Neural crest cell (in vitro differentiated cells): Measurements from ENCODE around the gene CEP104. TPM values are rescaled to one million over a fixed set of nuclear protein-coding genes. Genes with fewer than 3 reads are reported as not detected.
A peak's percentile ranks its signal among the peaks of the same experiment; 100 is the strongest.

ENCODE experiments used
- DNase-seq: peaks from one replicate; pipeline ENCODE4 v3.0.0; 2021; ENCODE audit warnings: low read depth, mixed read lengths, low spot score
- H3K27ac Mint-ChIP-seq: one replicate; pipeline ENCODE4 v1.8.0; 2021; ENCODE audit warnings: mild to moderate bottlenecking, mixed read lengths; ENCODE audit not compliant: unreplicated experiment
- H3K27me3 Mint-ChIP-seq: 2 replicates; pipeline ENCODE4 v1.8.0; 2021; ENCODE audit warnings: low read depth, mild to moderate bottlenecking, mixed read lengths
- H3K36me3 Mint-ChIP-seq: 2 replicates; pipeline ENCODE4 v1.8.0; 2021; ENCODE audit warnings: low read depth, mild to moderate bottlenecking, mixed read lengths
- H3K4me1 Mint-ChIP-seq: 2 replicates; pipeline ENCODE4 v1.8.0; 2021; ENCODE audit warnings: mixed read lengths
- H3K4me3 Mint-ChIP-seq: one replicate; pipeline ENCODE4 v1.8.0; 2021; ENCODE audit warnings: mild to moderate bottlenecking, mixed read lengths
- H3K9me3 Mint-ChIP-seq: 2 replicates; pipeline ENCODE4 v1.8.0; 2021; ENCODE audit warnings: mixed read lengths
- CTCF ChIP-seq: fragments of 200-600 bp; sonication (generic); conservative IDR thresholded peaks from 2 replicates; pipeline ENCODE4 v1.5.0; 2021; ENCODE audit warnings: antibody characterized with exemption, mild to moderate bottlenecking
- total RNA-seq: library from RNA; stranded (reverse); gene quantifications from 2 replicates; pipeline ENCODE4 v1.2.1, GENCODE V29; 2021

The CEP104 gene
- total RNA-seq, 1 donor from 2014 or later, result 36.2 TPM

- Mint-ChIP-seq H3K27me3 (no peaks in the 10 kb centered on the region), H3K9me3 (no peaks in the 10 kb centered on the region), H3K4me1 (peaks cover 29% of the 10 kb centered on the region), H3K4me3 (peak within 1 kb of the TSS; percentile 99), H3K36me3 (peaks cover 4% of the 10 kb centered on the region), H3K27ac (peak within 1 kb of the TSS; percentile 99)
- no peak for TF ChIP-seq CTCF
- DNase-seq, result peak; percentile 88
Measured at GRCh38 chr1:3900150-3900968, 43.3 kb upstream of the CEP104 start, which contains the start of gene C1orf174. TSS of gene C1orf174 (minus strand) at chr1:3900272. CDS start at chr1:3900186, 86 bp downstream.

GRCh38 chr1:3899754-3900149 is 42.7 kb upstream of the CEP104 start:
- peaks cover 4% of the 10 kb centered on the region for H3K36me3 Mint-ChIP-seq
- peak; percentile 27 for TF ChIP-seq CTCF
- H3K27ac Mint-ChIP-seq, result no peak overlapping the region
- peaks cover 29% of the 10 kb centered on the region for H3K4me1 Mint-ChIP-seq
- no peaks in the 10 kb centered on the region for H3K27me3 Mint-ChIP-seq
- no peak for DNase-seq
- H3K9me3 Mint-ChIP-seq, result no peaks in the 10 kb centered on the region
- peak overlapping the region; percentile 99 for H3K4me3 Mint-ChIP-seq

GRCh38 chr1:3898994-3899753 is 42.2 kb upstream of the CEP104 start:
- H3K9me3 Mint-ChIP-seq, result no peaks in the 10 kb centered on the region
- peak overlapping the region; percentile 90 for H3K27ac Mint-ChIP-seq
- no peak for TF ChIP-seq CTCF
- peaks cover 4% of the 10 kb centered on the region for H3K36me3 Mint-ChIP-seq
- peaks cover 29% of the 10 kb centered on the region for H3K4me1 Mint-ChIP-seq
- DNase-seq, result no peak
- H3K4me3 Mint-ChIP-seq, result peak overlapping the region; percentile 99
- H3K27me3 Mint-ChIP-seq, result no peaks in the 10 kb centered on the region

GRCh38 chr1:3898475-3898735 is 41.4 kb upstream of the CEP104 start:
- Mint-ChIP-seq H3K27me3 (no peaks in the 10 kb centered on the region), H3K36me3 (peaks cover 4% of the 10 kb centered on the region), H3K9me3 (no peaks in the 10 kb centered on the region), H3K4me1 (peaks cover 24% of the 10 kb centered on the region), H3K4me3 (peak overlapping the region; percentile 99), H3K27ac (no peak overlapping the region)
- TF ChIP-seq CTCF, result no peak
- DNase-seq, result no peak

GRCh38 chr1:3896396-3897000 is 39.5 kb upstream of the CEP104 start:
- no peak for DNase-seq

More at GRCh38 chr1:3896396-3897000, 39.5 kb upstream of the CEP104 start:
- Mint-ChIP-seq H3K4me3 (peak overlapping the region; percentile 66), H3K27ac (no peak overlapping the region), H3K4me1 (peaks cover 24% of the 10 kb centered on the region), H3K36me3 (peaks cover 4% of the 10 kb centered on the region), H3K27me3 (no peaks in the 10 kb centered on the region), H3K9me3 (no peaks in the 10 kb centered on the region)
- no peak for TF ChIP-seq CTCF
